SK-N-SH (cell line): ENCODE data around the gene GRPEL2. TPM values are rescaled to one million over a fixed set of nuclear protein-coding genes. Genes with fewer than 3 reads are reported as not detected.

ENCODE experiments used
- CTCF ChIA-PET: fragments of 300-600, 350-600 bp; formaldehyde crosslinking; extraction: SDS; loops from one replicate; lab custom pipeline; 2021; lab: Yijun Ruan, JAX
- POLR2A ChIA-PET: fragments of 350-600 bp; sonication (Branson Sonifier 250); formaldehyde crosslinking; extraction: SDS; loops from one replicate; lab custom pipeline; 2020; ENCODE audit warnings: antibody characterized with exemption, inconsistent platforms; lab: Yijun Ruan, JAX
- DNase-seq: peaks from one replicate; pipeline ENCODE4 v3.0.0; 2012
- H2AFZ ChIP-seq: fragments of 200-600 bp; sonication (generic); 2 replicates; pipeline ENCODE4 v1.8.1; 2016; ENCODE audit warnings: antibody characterized with exemption, mild to moderate bottlenecking, low read depth
- H3F3A ChIP-seq: fragments of 200-600 bp; sonication (generic); replicated peaks from 2 replicates; pipeline ENCODE3; 2016; ENCODE audit warnings: antibody characterized with exemption, mild to moderate bottlenecking; ENCODE audit not compliant: insufficient read depth
- H3K27ac ChIP-seq, 2 experiments: fragments of 200-500 bp in 1 of 2; fragments of 200-600 bp in 1 of 2; sonication (Bioruptor generic) in 1 of 2; sonication (generic), shearing (Covaris generic) in 1 of 2; 2 replicates each; pipeline versions ENCODE4 v1.5.1 to v1.6.1; 2014 to 2016; ENCODE audit warnings: low read depth in 2 of 2, inconsistent platforms in 1 of 2, low read length in 1 of 2, mild to moderate bottlenecking in 1 of 2, mixed read lengths in 1 of 2
- H3K27me3 ChIP-seq: fragments of 200-600 bp; sonication (generic), shearing (Covaris generic); 2 replicates; pipeline ENCODE4 v1.6.1; 2016; ENCODE audit warnings: mixed run types; ENCODE audit not compliant: insufficient read depth
- H3K36me3 ChIP-seq, 2 experiments: fragments of 200-500 bp in 1 of 2; fragments of 200-600 bp in 1 of 2; sonication (Bioruptor generic) in 1 of 2; sonication (generic) in 1 of 2; replicated peaks in 1 of 2; 2 replicates each; pipeline versions ENCODE3 to v1.5.1; 2014 to 2016; ENCODE audit warnings: low read length in 1 of 2, mild to moderate bottlenecking in 1 of 2; ENCODE audit not compliant: insufficient read depth in 2 of 2, control insufficient read depth in 1 of 2
- H3K4me1 ChIP-seq, 2 experiments: fragments of 200-500 bp in 1 of 2; fragments of 200-600 bp in 1 of 2; sonication (Bioruptor generic) in 1 of 2; sonication (generic), shearing (Covaris generic) in 1 of 2; 2 replicates each; pipeline versions ENCODE4 v1.5.1 to v1.6.1; 2014 to 2016; ENCODE audit warnings: low read depth in 1 of 2, low read length in 1 of 2, mixed run types in 1 of 2; ENCODE audit not compliant: insufficient read depth in 2 of 2, control insufficient read depth in 1 of 2
- H3K4me2 ChIP-seq: fragments of 200-600 bp; sonication (generic), shearing (Covaris generic); 2 replicates; pipeline ENCODE4 v1.6.1; 2017; ENCODE audit warnings: mixed run types
- H3K4me3 ChIP-seq, 2 experiments: fragments of 200-500 bp in 1 of 2; fragments of 200-600 bp in 1 of 2; sonication (Bioruptor generic) in 1 of 2; sonication (generic), shearing (Covaris generic) in 1 of 2; 2 replicates each; pipeline versions ENCODE4 v1.5.1 to v1.8.1; 2014 to 2016; ENCODE audit warnings: low read depth in 2 of 2, inconsistent platforms in 1 of 2, low read length in 1 of 2, mild to moderate bottlenecking in 1 of 2, mixed read lengths in 1 of 2, moderate library complexity in 1 of 2
- H3K79me2 ChIP-seq: fragments of 200-600 bp; sonication (generic); 2 replicates; pipeline ENCODE4 v1.8.1; 2017; ENCODE audit warnings: mild to moderate bottlenecking; ENCODE audit not compliant: insufficient read depth
- H3K9ac ChIP-seq: fragments of 200-600 bp; sonication (generic); 2 replicates; pipeline ENCODE4 v1.6.1; 2017; ENCODE audit warnings: mixed run types
- H3K9me2 ChIP-seq: fragments of 200-600 bp; sonication (generic); 2 replicates; pipeline ENCODE4 v1.6.1; 2017; ENCODE audit warnings: mixed run types
- H3K9me3 ChIP-seq: fragments of 200-600 bp; sonication (generic); 2 replicates; pipeline ENCODE4 v1.6.1; 2017; ENCODE audit warnings: mixed run types, mild to moderate bottlenecking, moderate library complexity
- H4K20me1 ChIP-seq: fragments of 200-600 bp; sonication (generic); 2 replicates; pipeline ENCODE4 v1.6.1; 2017; ENCODE audit warnings: mild to moderate bottlenecking, mixed run types; ENCODE audit not compliant: insufficient read depth
- EP300 ChIP-seq, 2 experiments: IDR thresholded peaks; 2 replicates each; pipeline versions ENCODE4 v1.4.0 to v1.6.1; 2012; ENCODE audit warnings: borderline replicate concordance in 1 of 2, low read depth in 1 of 2, low read length in 1 of 2
- EZH2phosphoT487 ChIP-seq: fragments of 200-600 bp; sonication (generic); IDR thresholded peaks from 2 replicates; pipeline ENCODE4 v1.6.1; 2017; ENCODE audit warnings: low read depth, mixed run types, mild to moderate bottlenecking, antibody characterized with exemption, moderate library complexity, borderline replicate concordance
- FOXM1 ChIP-seq: IDR thresholded peaks from 2 replicates; pipeline ENCODE4 v1.4.0; 2012; ENCODE audit warnings: low read depth, mild to moderate bottlenecking
- NRF1 ChIP-seq: IDR thresholded peaks from 2 replicates; pipeline ENCODE4 v1.6.1; 2012; ENCODE audit warnings: low read depth, mild to moderate bottlenecking, low read length
- RCOR1 ChIP-seq: fragments of 150-350 bp; IDR thresholded peaks from 2 replicates; pipeline ENCODE4 v1.6.1; 2017; ENCODE audit warnings: antibody characterized with exemption, low read length
- SMC3 ChIP-seq: IDR thresholded peaks from 2 replicates; pipeline ENCODE4 v1.6.1; 2012; ENCODE audit warnings: low read depth, low read length, improper control_type of control experiment
- TAF1 ChIP-seq: IDR thresholded peaks from 2 replicates; pipeline ENCODE4 v1.6.1; 2012; ENCODE audit warnings: low read depth, mild to moderate bottlenecking, low read length, moderate library complexity, borderline replicate concordance
- TEAD4 ChIP-seq: IDR thresholded peaks from 2 replicates; pipeline ENCODE4 v1.4.0; 2012; ENCODE audit warnings: mild to moderate bottlenecking, borderline replicate concordance; ENCODE audit not compliant: insufficient read depth
- WGBS: methylation state at CpG from one replicate; pipeline ENCODE4 v1.1.6; 2017; ENCODE audit warnings: low lambda C conversion rate; 5-methylcytosine and 5-hydroxymethylcytosine counted together
- polyA plus RNA-seq, 3 experiments: library from polyadenylated mRNA; depleted of rRNA; stranded (reverse); fragments of >200 nt; gene quantifications; 2 replicates each; pipeline ENCODE4 v1.2.3, GENCODE V29; 2012
- TF ChIP-seq, protein P1 (sequence below): IDR thresholded peaks from 2 replicates; pipeline ENCODE4 v1.6.1; 2012; ENCODE audit warnings: mild to moderate bottlenecking, low read depth, low read length, moderate library complexity
- TF ChIP-seq, protein P2 (sequence below): IDR thresholded peaks from 2 replicates; pipeline ENCODE4; 2012
- TF ChIP-seq, protein P3 (sequence below): IDR thresholded peaks from 2 replicates; pipeline ENCODE4 v1.4.0; 2012; ENCODE audit warnings: low read depth, borderline replicate concordance

Gene GRPEL2
- polyA plus RNA-seq, 1 of the 3 experiments (the other 2 are of a cell fraction), result 4.6 TPM

DNA sequence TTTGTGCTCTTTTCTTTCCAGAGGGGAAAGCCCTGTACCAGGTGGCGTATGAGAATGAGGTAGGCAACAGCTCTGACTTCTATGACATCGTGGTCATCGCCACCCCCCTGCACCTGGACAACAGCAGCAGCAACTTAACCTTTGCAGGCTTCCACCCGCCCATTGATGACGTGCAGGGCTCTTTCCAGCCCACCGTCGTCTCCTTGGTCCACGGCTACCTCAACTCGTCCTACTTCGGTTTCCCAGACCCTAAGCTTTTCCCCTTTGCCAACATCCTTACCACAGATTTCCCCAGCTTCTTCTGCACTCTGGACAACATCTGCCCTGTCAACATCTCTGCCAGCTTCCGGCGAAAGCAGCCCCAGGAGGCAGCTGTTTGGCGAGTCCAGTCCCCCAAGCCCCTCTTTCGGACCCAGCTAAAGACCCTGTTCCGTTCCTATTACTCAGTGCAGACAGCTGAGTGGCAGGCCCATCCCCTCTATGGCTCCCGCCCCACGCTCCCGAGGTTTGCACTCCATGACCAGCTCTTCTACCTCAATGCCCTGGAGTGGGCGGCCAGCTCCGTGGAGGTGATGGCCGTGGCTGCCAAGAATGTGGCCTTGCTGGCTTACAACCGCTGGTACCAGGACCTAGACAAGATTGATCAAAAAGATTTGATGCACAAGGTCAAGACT lies 22.8 kb downstream of the GRPEL2 start:
- CTCF ChIA-PET, result interaction anchor here (0.6 to 41.4 kb wide), 37 partner anchors 8 to 265 kb away, joined by 3 to 1751 read pairs (median 7); partner anchors contain the start of genes CSNK1A1, IL17B and PCYOX1L
- Histone ChIP-seq H3F3A (no peaks in the 10 kb centered on the region), H3K4me1 (peaks cover 0 to 14% of the 10 kb centered on the region in 2 experiments; a peak in 1 of 4 replicates), H2AFZ (no peak overlapping the region), H3K4me3 (no peak overlapping the region), H3K36me3 (no peaks in the 10 kb centered on the region), H4K20me1 (no peaks in the 10 kb centered on the region), H3K9ac (no peak overlapping the region), H3K27ac (no peak overlapping the region; a peak in 1 of 4 replicates), H3K79me2 (no peaks in the 10 kb centered on the region), H3K9me3 (no peaks in the 10 kb centered on the region), H3K9me2 (no peaks in the 10 kb centered on the region), H3K27me3 (no peaks in the 10 kb centered on the region), H3K4me2 (no peak overlapping the region)
- DNase-seq, result no peak
- WGBS, result 95% methylated on average over 20 of the region's 22 CpGs
- TF ChIP-seq, protein P1, sequence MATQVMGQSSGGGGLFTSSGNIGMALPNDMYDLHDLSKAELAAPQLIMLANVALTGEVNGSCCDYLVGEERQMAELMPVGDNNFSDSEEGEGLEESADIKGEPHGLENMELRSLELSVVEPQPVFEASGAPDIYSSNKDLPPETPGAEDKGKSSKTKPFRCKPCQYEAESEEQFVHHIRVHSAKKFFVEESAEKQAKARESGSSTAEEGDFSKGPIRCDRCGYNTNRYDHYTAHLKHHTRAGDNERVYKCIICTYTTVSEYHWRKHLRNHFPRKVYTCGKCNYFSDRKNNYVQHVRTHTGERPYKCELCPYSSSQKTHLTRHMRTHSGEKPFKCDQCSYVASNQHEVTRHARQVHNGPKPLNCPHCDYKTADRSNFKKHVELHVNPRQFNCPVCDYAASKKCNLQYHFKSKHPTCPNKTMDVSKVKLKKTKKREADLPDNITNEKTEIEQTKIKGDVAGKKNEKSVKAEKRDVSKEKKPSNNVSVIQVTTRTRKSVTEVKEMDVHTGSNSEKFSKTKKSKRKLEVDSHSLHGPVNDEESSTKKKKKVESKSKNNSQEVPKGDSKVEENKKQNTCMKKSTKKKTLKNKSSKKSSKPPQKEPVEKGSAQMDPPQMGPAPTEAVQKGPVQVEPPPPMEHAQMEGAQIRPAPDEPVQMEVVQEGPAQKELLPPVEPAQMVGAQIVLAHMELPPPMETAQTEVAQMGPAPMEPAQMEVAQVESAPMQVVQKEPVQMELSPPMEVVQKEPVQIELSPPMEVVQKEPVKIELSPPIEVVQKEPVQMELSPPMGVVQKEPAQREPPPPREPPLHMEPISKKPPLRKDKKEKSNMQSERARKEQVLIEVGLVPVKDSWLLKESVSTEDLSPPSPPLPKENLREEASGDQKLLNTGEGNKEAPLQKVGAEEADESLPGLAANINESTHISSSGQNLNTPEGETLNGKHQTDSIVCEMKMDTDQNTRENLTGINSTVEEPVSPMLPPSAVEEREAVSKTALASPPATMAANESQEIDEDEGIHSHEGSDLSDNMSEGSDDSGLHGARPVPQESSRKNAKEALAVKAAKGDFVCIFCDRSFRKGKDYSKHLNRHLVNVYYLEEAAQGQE, result no peak
- TF ChIP-seq EZH2phosphoT487 (no peak), RCOR1 (no peak), EP300 (IDR thresholded peaks at IDR 0.05; ENCODE audit: borderline replicate concordance in 1 of 2, low read depth in 1 of 2, low read length in 1 of 2) (no peak), FOXM1 (no peak), NRF1 (no peak), TEAD4 (no peak), TAF1 (no peak), SMC3 (no peak)
- TF ChIP-seq, protein P2, sequence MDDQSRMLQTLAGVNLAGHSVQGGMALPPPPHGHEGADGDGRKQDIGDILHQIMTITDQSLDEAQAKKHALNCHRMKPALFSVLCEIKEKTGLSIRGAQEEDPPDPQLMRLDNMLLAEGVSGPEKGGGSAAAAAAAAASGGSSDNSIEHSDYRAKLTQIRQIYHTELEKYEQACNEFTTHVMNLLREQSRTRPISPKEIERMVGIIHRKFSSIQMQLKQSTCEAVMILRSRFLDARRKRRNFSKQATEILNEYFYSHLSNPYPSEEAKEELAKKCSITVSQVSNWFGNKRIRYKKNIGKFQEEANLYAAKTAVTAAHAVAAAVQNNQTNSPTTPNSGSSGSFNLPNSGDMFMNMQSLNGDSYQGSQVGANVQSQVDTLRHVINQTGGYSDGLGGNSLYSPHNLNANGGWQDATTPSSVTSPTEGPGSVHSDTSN, result no peak
- TF ChIP-seq, protein P3, sequence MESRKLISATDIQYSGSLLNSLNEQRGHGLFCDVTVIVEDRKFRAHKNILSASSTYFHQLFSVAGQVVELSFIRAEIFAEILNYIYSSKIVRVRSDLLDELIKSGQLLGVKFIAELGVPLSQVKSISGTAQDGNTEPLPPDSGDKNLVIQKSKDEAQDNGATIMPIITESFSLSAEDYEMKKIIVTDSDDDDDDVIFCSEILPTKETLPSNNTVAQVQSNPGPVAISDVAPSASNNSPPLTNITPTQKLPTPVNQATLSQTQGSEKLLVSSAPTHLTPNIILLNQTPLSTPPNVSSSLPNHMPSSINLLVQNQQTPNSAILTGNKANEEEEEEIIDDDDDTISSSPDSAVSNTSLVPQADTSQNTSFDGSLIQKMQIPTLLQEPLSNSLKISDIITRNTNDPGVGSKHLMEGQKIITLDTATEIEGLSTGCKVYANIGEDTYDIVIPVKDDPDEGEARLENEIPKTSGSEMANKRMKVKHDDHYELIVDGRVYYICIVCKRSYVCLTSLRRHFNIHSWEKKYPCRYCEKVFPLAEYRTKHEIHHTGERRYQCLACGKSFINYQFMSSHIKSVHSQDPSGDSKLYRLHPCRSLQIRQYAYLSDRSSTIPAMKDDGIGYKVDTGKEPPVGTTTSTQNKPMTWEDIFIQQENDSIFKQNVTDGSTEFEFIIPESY, result no peak
- POLR2A ChIA-PET, result interaction anchor here (1.0 to 1.8 kb wide), 4 partner anchors 10 to 66 kb away, joined by 3 to 9 read pairs (median 6); partner anchors contain the start of gene PCYOX1L
